Prostate gland (tissue), 2 donors: ENCODE measurements around the gene NEDD4L. TPM values are rescaled to one million over a fixed set of nuclear protein-coding genes. Genes with fewer than 3 reads are reported as not detected.
A peak's percentile ranks its signal among the peaks of the same experiment; 100 is the strongest.

ENCODE experiments used
- DNase-seq: peaks from one replicate; pipeline ENCODE4 v3.0.0-alpha.2; 2019; ENCODE audit warnings: low spot score
- H3K27ac ChIP-seq, 2 donors: fragments of 200-600 bp; sonication (generic); 2 replicates each; pipeline ENCODE4 v1.5.1; 2017 to 2019
- H3K27me3 ChIP-seq: fragments of 200-600 bp; sonication (generic); replicated peaks from 2 replicates; pipeline ENCODE4 v1.5.1; 2019; ENCODE audit not compliant: insufficient read depth
- H3K36me3 ChIP-seq, 2 donors: fragments of 200-600 bp; sonication (generic); 1 replicate in 1 of 2; 2 replicates in 1 of 2; pipeline versions ENCODE4 v1.5.1 to v1.8.1; 2017 to 2019
- H3K4me1 ChIP-seq: fragments of 200-600 bp; sonication (generic); replicated peaks from 2 replicates; pipeline ENCODE4 v1.5.1; 2019
- H3K4me3 ChIP-seq, 2 donors: fragments of 200-600 bp; sonication (generic); 2 replicates each; pipeline ENCODE4 v1.5.1; 2017 to 2019
- H3K9me3 ChIP-seq: fragments of 200-600 bp; sonication (generic); 2 replicates; pipeline ENCODE4 v1.5.1; 2017
- CTCF ChIP-seq, 4 experiments: fragments of 200-600 bp in 2 of 4; fragments of 450-650 bp in 2 of 4; sonication (generic) in 2 of 4; IDR thresholded peaks; 1 replicate in 3 of 4; 2 replicates in 1 of 4; pipeline ENCODE4 v1.5.1; 2016 to 2019; ENCODE audit warnings: antibody characterized with exemption in 4 of 4, mild to moderate bottlenecking in 2 of 4, moderate library complexity in 2 of 4
- POLR2A ChIP-seq: fragments of 450-650 bp; IDR thresholded peaks from one replicate; pipeline ENCODE4 v1.6.1; 2016; ENCODE audit warnings: antibody characterized with exemption, mild to moderate bottlenecking
- POLR2AphosphoS5 ChIP-seq: sonication (generic); formaldehyde crosslinking; IDR thresholded peaks from one replicate; pipeline ENCODE4 v1.6.1; 2017; ENCODE audit warnings: antibody characterized with exemption
- WGBS: methylation state at CpG from one replicate; pipeline ENCODE4 v1.1.5; 2018; 5-methylcytosine and 5-hydroxymethylcytosine counted together
- intact Hi-C: fragments of 100-400 bp; cut with DNase I; formaldehyde crosslinking; loops from one replicate; pipeline ENCODE4 v1.14.2; 2022
- total RNA-seq, 2 donors: library from RNA; depleted of rRNA; stranded (reverse); fragments of >200 nt; gene quantifications; one replicate each; pipeline ENCODE4 v1.1.0, GENCODE V29; 2016

The NEDD4L gene
- total RNA-seq, 2 donors from 2014 or later = 280 to 420 TPM

- Histone ChIP-seq H3K4me1 (peaks cover 27% of the 10 kb centered on the region), H3K36me3 (no peaks in the 10 kb centered on the region), H3K9me3 (no peaks in the 10 kb centered on the region), H3K27ac (peak overlapping the region; percentile 53 to 59), H3K27me3 (no peaks in the 10 kb centered on the region), H3K4me3 (no peak overlapping the region)
- no peak for DNase-seq
- whole genome bisulfite sequencing = 74% methylated on average over 16 of the region's 16 CpGs
- TF ChIP-seq POLR2AphosphoS5 = peak; percentile 16
- TF ChIP-seq POLR2A = no peak
- intact Hi-C loops = loop anchor here (10.0 kb wide), 2 partner anchors 178 to 272 kb away; partner anchors contain the start of gene NEDD4L
Measured at GRCh38 chr18:58316396-58317342, 272.6 kb downstream of the NEDD4L start.

GRCh38 chr18:58319719-58320118 is 275.7 kb downstream of the NEDD4L start:
- intact Hi-C loops = loop anchor here (5.0 to 10.0 kb wide), 3 partner anchors 127 to 275 kb away; partner anchors contain the start of gene NEDD4L

GRCh38 chr18:58320907-58321561 is 277.0 kb downstream of the NEDD4L start:
- WGBS = 60% methylated on average over 3 of the region's 3 CpGs

More at GRCh38 chr18:58319719-58320118, 275.7 kb downstream of the NEDD4L start:
- TF ChIP-seq POLR2AphosphoS5 (no peak), POLR2A (no peak), CTCF (IDR thresholded peaks at IDR 0.05) (no peak)
- 49% methylated on average over 2 of the region's 2 CpGs for WGBS
- H3K36me3 ChIP-seq = peaks cover 0 to 5% of the 10 kb centered on the region in 2 donors
- peaks cover 26% of the 10 kb centered on the region for H3K4me1 ChIP-seq
- DNase-seq = no peak
- no peak overlapping the region for H3K4me3 ChIP-seq
- no peaks in the 10 kb centered on the region for H3K27me3 ChIP-seq
- peak overlapping the region; percentile 48 to 51 for H3K27ac ChIP-seq
- H3K9me3 ChIP-seq = no peaks in the 10 kb centered on the region

GRCh38 chr18:58321986-58322385 is 278.0 kb downstream of the NEDD4L start:
- 9% methylated on average over 6 of the region's 6 CpGs for WGBS
- peak; percentile 87 for DNase-seq
- peak in 3 of 4 experiments; percentile 54 to 75 (median 62) for TF ChIP-seq CTCF (IDR thresholded peaks at IDR 0.05)
- no peak for TF ChIP-seq POLR2A
- peak; percentile 91 for TF ChIP-seq POLR2AphosphoS5
- Histone ChIP-seq H3K4me1 (peaks cover 6% of the 10 kb centered on the region), H3K4me3 (no peak overlapping the region), H3K36me3 (peaks cover 0 to 5% of the 10 kb centered on the region in 2 donors), H3K27me3 (no peaks in the 10 kb centered on the region), H3K27ac (peak overlapping the region; percentile 48 to 51), H3K9me3 (no peaks in the 10 kb centered on the region)
- intact Hi-C loops = loop anchor here (5.0 kb wide), 1 partner anchor 130 kb away; no protein-coding TSS in a partner anchor

More at GRCh38 chr18:58320907-58321561, 277.0 kb downstream of the NEDD4L start:
- Histone ChIP-seq H3K4me3 (no peak overlapping the region), H3K9me3 (no peaks in the 10 kb centered on the region), H3K27me3 (no peaks in the 10 kb centered on the region), H3K27ac (peak overlapping the region; percentile 48 to 51), H3K36me3 (peaks cover 0 to 5% of the 10 kb centered on the region in 2 donors), H3K4me1 (peaks cover 13% of the 10 kb centered on the region)
- intact Hi-C loops = loop anchor here (5.0 kb wide), 1 partner anchor 129 kb away; no protein-coding TSS in a partner anchor
- DNase-seq = no peak
- TF ChIP-seq POLR2AphosphoS5 (peak; percentile 18), POLR2A (no peak)

- Histone ChIP-seq H3K27me3 (no peaks in the 10 kb centered on the region), H3K27ac (no peak overlapping the region), H3K36me3 (peaks cover 0 to 5% of the 10 kb centered on the region in 2 donors), H3K4me3 (no peak overlapping the region), H3K9me3 (no peaks in the 10 kb centered on the region), H3K4me1 (peaks cover 6% of the 10 kb centered on the region)
- 89% methylated on average over 5 of the region's 5 CpGs for WGBS
- DNase-seq = no peak
- no peak for TF ChIP-seq CTCF (IDR thresholded peaks at IDR 0.05)
- no peak for TF ChIP-seq POLR2A
- no peak for TF ChIP-seq POLR2AphosphoS5
- intact Hi-C loops = loop anchor here (5.0 kb wide), 1 partner anchor 130 kb away; no protein-coding TSS in a partner anchor
Measured at GRCh38 chr18:58322464-58322863, 278.4 kb downstream of the NEDD4L start.
